Colonic mucosa (tissue), 4 donors: Measurements from ENCODE around the gene FNIP1. TPM values are rescaled to one million over a fixed set of nuclear protein-coding genes. Genes with fewer than 3 reads are reported as not detected.

Source experiments
- DNase-seq: peaks from one replicate; pipeline ENCODE4 v3.0.0-alpha.2; 2020
- H3K27ac ChIP-seq: fragments of 200-600 bp; one replicate; pipeline ENCODE4 v1.8.0; 2021
- H3K27me3 ChIP-seq: fragments of 200-600 bp; one replicate; pipeline ENCODE4 v1.8.0; 2021
- H3K36me3 ChIP-seq: fragments of 200-600 bp; one replicate; pipeline ENCODE4 v1.8.0; 2021
- H3K4me1 ChIP-seq: fragments of 200-600 bp; one replicate; pipeline ENCODE4 v1.8.0; 2021; ENCODE audit warnings: mild to moderate bottlenecking
- H3K4me3 ChIP-seq: fragments of 200-600 bp; one replicate; pipeline ENCODE4 v1.8.0; 2021
- H3K9ac ChIP-seq, 2 donors: one replicate each; pipeline ENCODE4 v1.7.0; 2013; ENCODE audit warnings: control low read depth in 2 of 2, low read depth in 2 of 2, low read length in 2 of 2
- H3K9me3 ChIP-seq: fragments of 200-600 bp; one replicate; pipeline ENCODE4 v1.8.0; 2021
- CTCF ChIP-seq: fragments of 200-600 bp; IDR thresholded peaks from one replicate; pipeline ENCODE4 v1.8.0; 2022; ENCODE audit warnings: antibody characterized with exemption, mild to moderate bottlenecking
- intact Hi-C: fragments of 100-400 bp; cut with DNase I; formaldehyde crosslinking; loops from one replicate; pipeline ENCODE4 v1.14.1; 2022
- total RNA-seq, 2 donors: library from RNA; stranded (reverse); fragmentation: NEBNext Ultra II Directional in 1 of 2; extraction: Animal tissue kit (Norgen Biotek cat#: 25700) in 1 of 2; gene quantifications; one replicate each; pipeline ENCODE4 v1.2.1, GENCODE V29; 2021
- donor health status: healthy.
- donor health status: DM: no; HTN: no; CAD: no.
- donor health status: DM: no; HTN: no; CAD: no.

The FNIP1 gene
- total RNA-seq, 2 donors from 2014 or later: 18.1 to 41.2 TPM

DNA sequence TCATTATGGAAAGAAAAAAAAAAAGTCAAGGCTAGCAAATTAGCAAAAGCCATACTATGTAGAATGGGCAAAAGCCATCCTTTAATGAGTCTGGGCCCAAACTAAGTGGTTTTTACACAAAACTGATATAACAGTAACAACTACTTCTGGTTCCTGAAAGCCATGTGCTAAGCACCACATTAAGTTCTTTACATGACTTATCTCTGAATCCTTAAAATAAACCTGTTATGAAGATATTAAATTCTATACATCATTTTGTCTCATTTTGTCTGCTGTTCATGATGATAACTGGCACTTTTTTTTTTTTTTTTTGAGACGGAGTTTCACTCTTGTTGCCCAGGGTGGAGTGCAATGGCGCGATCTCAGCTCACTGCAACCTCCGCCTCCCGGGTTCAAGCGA lies 5.0 kb downstream of the FNIP1 start:
- H3K4me1 ChIP-seq: no peaks in the 10 kb centered on the region
- no peaks in the 10 kb centered on the region for H3K27me3 ChIP-seq
- H3K27ac ChIP-seq: no peak overlapping the region
- no peaks in the 10 kb centered on the region for H3K9me3 ChIP-seq
- H3K4me3 ChIP-seq: no peak overlapping the region
- intact Hi-C loops: loop anchor here (5.0 kb wide), 1 partner anchor 205 kb away; no protein-coding TSS in a partner anchor
- no peak for DNase-seq
- no peak overlapping the region for H3K9ac ChIP-seq
- no peak for TF ChIP-seq CTCF
- H3K36me3 ChIP-seq: no peaks in the 10 kb centered on the region

DNA sequence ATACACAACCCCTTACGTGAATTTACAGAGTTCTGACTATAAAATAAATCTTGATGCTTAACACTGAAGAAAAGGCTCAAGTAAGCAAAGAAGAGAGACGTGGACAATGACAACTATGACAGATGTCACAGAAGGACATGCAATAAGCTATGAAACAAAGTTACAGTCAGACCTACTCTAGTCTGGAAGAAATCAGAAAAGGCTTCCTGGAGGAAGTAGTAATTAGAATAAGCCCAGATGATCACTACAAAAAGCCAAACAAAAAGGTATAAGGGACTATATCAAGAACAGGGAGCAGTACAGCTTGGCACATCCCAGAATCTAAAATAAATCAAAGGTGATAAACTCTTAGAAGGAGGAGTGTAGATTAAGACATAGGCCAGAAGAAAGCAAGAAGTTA lies 6.3 kb downstream of the FNIP1 start:
- Histone ChIP-seq H3K9me3 (no peaks in the 10 kb centered on the region), H3K27me3 (no peaks in the 10 kb centered on the region), H3K4me3 (no peak overlapping the region), H3K36me3 (no peaks in the 10 kb centered on the region), H3K9ac (no peak overlapping the region), H3K4me1 (no peaks in the 10 kb centered on the region), H3K27ac (no peak overlapping the region)
- no peak for TF ChIP-seq CTCF
- intact Hi-C loops: loop anchor here (5.0 kb wide), 1 partner anchor 203 kb away; no protein-coding TSS in a partner anchor
- no peak for DNase-seq

DNA sequence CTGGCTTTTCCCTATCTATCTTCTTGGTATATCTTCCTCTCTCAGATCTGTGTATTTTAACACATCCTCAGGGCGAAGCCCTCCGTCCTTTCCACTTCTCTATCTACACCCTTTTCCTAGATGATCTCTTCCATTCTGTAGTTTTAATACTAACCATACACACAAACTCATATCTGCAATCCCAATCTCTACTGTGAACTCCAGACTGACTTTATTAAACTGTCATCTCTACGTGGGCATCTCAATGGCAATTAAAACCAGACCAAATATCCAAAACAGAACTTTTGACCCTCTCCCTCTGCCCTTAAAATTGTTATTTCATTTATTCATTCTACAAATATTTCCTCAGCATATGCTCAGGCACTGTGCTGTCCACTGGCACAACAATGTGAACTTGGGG lies 7.1 kb downstream of the FNIP1 start:
- no peaks in the 10 kb centered on the region for H3K27me3 ChIP-seq
- DNase-seq: no peak
- no peak overlapping the region for H3K27ac ChIP-seq
- no peak for TF ChIP-seq CTCF
- no peaks in the 10 kb centered on the region for H3K36me3 ChIP-seq
- H3K9me3 ChIP-seq: no peaks in the 10 kb centered on the region
- no peak overlapping the region for H3K9ac ChIP-seq
- intact Hi-C loops: loop anchor here (5.0 kb wide), 1 partner anchor 202 kb away; no protein-coding TSS in a partner anchor
- no peak overlapping the region for H3K4me3 ChIP-seq
- H3K4me1 ChIP-seq: no peaks in the 10 kb centered on the region

DNA sequence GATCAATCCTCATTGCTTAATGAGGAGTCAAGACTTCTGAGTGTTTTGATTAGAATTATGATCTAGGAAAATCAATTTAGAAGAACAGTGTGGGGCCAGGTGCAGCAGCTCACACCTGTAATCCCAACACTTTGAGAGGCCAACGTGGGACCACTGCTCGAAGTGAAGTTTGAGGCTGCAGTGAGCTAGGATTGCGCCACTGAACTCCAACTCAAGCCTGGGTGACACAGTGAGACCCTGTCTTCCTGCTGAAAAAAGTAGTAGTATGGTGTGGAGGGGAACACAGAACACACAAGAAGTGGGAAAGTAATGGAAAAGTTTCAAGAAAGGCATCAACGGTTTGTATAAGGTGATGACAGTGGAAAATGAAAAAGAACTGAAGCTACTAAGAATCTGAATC lies 9.1 kb downstream of the FNIP1 start:
- intact Hi-C loops: no loop called here
- H3K9me3 ChIP-seq: no peaks in the 10 kb centered on the region
- no peaks in the 10 kb centered on the region for H3K36me3 ChIP-seq
- no peaks in the 10 kb centered on the region for H3K4me1 ChIP-seq
- H3K27ac ChIP-seq: no peak overlapping the region
- no peak overlapping the region for H3K9ac ChIP-seq
- TF ChIP-seq CTCF: no peak
- no peak overlapping the region for H3K4me3 ChIP-seq
- no peaks in the 10 kb centered on the region for H3K27me3 ChIP-seq
- no peak for DNase-seq

DNA sequence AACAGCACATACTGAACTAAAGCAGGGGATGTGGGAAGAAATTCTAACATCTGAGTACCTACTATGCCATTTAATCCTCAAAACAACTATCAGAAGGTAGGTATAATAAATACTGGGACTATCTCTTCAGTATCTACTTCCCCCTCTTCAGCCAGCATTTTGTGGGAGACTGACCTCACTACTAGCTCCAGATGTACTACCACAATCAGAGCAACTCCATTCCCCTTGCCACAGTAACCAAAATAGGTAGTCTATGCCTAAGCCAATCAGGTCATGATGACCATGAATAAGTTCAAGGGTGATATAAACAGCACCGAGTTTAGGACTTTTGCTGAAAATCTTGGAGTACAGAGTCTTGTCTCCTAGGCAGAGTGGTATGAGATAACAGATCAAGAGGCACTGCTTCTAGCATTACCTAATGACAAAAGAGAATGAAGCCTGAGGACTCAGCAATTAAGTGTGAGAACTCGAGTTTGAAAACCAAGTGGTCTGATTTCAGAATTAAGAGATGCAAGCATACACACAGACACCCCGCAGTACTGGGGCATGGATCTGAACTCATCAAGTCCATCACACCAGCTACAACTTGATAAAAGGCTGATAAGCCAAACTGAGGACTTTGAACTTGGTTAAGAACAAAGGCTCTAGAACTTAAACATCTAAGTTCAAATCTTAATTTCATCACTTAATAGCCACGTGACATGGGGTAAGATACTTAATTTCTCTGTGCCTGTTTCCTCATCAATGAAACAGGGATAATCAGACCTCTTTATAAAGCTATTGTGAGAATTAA lies 9.7 kb downstream of the FNIP1 start:
- TF ChIP-seq CTCF: no peak
- intact Hi-C loops: no loop called here
- Histone ChIP-seq H3K9ac (no peak overlapping the region), H3K4me3 (no peak overlapping the region), H3K36me3 (no peaks in the 10 kb centered on the region), H3K27me3 (no peaks in the 10 kb centered on the region), H3K9me3 (no peaks in the 10 kb centered on the region), H3K27ac (no peak overlapping the region), H3K4me1 (no peaks in the 10 kb centered on the region)
- no peak for DNase-seq
